CD4-positive, alpha-beta T cell treated with Interferon gamma for 1 hour (primary cell): ENCODE results near the gene SNRPF.
"Not testable (repeated sequence)": the region's sequence is repeated elsewhere in the genome, so short reads cannot be mapped to it uniquely, and the experiment has no call there.

ENCODE experiments used
- DNase-seq: peaks from one replicate; pipeline ENCODE4 v3.0.0-alpha.2; 2020

Gene SNRPF

GRCh38 chr12:95858451-95859343 lies at the start of gene SNRPF:
SNRPF (plus strand) TSS chr12:95858952; CDS start chr12:95859074, 122 bp downstream.
- DNase-seq = peak; percentile 94

DNA sequence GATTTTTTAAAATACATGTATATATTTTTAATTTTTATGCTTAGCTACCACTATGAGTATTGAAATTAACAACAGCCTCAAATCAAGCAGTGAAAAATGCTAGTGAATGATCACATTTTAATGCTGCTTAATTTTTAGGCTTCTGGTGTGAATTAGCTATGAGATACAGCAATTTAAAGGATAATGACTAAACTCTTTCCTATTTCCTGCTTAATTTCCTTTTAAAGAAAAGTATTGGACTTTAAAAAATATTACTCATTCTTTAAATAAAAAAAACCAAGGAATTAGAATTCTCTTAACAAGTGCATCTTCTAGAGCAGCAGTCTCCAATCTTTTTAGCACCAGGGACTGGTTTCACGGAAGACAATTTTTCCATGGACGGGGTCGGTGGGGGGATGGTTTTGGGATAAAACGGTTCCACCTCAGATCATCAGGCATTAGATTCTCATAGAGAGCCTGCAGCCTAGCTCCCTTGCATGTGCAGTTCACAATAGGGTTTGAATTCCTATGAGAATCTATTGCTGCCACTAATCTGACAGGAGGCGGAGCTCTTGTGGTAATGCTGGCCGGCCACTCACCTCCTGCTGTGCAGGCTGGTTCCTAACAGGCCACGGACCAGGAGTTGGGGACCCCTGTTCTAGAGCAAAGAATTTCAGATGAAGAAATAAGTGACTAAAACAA lies 49.6 kb upstream of the SNRPF start:
- no peak for DNase-seq

DNA sequence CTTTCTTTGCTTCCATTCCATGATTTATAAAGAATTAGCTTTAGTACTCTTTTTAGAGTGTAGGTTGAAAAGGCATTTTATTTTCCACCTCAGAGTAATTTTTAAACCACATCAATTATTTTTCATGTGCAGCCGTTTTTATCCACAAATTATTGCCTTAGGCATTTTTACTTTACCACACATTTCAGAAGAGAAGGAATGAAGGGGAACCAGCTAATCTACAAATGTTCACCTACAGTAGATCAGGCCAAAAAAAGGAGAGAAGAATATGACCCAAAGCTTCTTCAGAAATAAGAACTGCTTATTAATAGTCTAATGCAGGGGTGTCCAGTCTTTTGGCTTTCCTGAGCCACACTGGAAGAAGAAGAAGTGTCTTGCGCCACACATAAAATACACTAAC lies 48.3 kb upstream of the SNRPF start:
- DNase-seq = no peak

GRCh38 chr12:95812155-95812554 lies 46.6 kb upstream of the SNRPF start:
- DNase-seq = not testable (repeated sequence)

DNA sequence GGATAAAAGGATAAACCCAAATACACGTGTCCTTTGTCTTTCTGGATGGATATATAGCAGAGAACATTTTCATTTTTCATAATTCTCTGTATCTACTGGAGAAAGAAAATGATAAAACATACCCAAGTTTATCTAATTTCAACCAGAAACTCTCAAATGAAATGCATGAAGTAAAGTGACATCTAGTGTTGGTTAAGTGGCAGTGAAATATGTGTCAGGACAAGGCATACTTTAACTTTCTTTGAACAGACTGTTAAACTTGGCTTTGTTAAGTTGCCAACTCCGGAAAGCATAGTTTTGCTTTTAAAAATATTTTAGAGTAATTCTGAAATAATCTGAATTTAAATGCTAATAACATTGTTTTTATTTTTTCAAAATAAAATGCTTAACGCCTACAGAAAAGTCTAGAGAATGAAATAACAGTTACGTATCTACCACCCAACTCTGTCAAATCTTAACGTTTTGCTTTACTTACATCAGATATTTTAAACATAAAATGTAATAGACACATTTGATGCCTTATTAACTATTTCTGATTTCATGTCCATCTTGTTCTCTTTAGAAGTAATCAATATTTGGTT lies 43.0 kb upstream of the SNRPF start:
- no peak for DNase-seq

- no peak for DNase-seq
Measured at GRCh38 chr12:95820096-95820703, 38.6 kb upstream of the SNRPF start.

- no peak for DNase-seq
Measured at GRCh38 chr12:95829395-95829794, 29.4 kb upstream of the SNRPF start.

DNA sequence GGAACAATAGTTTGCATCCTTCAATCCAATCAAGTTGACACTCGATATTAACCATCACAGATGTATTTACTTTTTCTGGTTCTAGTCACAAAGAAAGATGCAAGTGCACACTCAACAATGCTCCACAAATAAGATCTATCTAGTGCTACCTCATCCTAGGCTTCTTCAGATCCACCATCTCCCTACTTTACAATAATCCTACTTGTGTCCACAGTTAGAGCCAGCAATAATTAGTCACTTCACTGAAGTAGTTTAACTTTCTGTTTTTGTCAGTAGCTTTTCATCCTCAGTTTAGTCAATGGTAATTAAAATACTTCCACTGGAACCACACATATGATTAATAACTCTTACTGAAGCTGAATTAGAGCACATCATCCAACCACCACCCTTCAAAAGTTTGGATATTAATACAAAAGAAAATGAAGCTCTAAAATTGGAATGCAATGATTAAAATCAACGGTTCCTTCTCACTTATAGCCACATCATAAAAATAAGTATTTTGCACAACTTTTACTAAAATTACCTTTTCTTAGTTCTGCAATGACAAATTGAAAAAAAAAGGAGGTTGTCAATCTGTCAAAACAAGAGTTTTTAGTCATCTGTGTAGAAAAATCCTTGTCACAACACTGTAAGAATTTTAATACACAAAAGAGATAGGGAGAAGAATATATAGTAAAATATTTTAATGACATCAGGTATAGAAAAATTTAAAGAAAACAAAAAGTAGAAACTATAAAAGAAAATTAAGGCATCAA lies 28.2 kb upstream of the SNRPF start:
- DNase-seq = no peak

- DNase-seq = no peak
Measured at GRCh38 chr12:95834572-95834971, 24.2 kb upstream of the SNRPF start.

- DNase-seq = no peak
Measured at GRCh38 chr12:95836185-95836609, 22.6 kb upstream of the SNRPF start.

GRCh38 chr12:95836630-95837239 lies 22.0 kb upstream of the SNRPF start:
- DNase-seq = no peak

- DNase-seq = no peak
Measured at GRCh38 chr12:95837240-95838038, 21.3 kb upstream of the SNRPF start.

DNA sequence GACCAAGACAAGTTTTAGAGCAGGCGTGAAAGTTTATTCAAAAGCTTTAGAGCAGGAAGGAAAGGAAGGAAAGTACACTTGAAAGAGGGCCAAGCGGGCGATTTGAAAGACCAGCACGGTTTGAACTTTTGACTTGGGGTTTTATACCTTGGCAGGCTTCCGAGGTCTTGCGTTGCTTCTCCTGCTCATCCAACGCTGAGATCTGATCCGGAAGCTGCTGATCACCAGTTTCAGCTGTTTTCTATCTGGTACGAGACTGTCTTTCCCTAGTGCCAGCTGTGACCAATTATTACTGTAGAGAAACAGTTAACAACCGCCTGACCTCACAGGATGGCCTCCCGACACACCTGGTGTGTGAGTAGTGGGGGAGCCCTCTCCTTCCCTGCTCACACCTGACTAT lies 20.6 kb upstream of the SNRPF start:
- no peak for DNase-seq

DNA sequence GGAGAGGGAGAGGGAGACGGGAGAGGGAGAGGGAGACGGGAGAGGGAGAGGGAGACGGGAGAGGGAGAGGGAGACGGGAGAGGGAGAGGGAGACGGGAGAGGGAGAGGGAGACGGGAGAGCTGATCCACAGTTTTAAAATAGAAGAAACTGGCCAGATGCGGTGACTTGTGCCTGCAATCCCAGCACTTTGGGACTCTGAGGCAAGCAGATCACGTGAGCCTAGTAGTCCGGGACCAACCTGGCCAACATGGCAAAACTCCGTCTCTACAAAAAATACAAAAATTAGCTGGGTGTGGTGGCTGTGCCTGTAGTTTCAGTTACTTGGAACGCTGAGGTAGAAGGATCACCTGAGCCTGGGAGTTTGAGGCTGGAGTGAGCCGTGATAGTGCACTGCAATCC lies 16.3 kb upstream of the SNRPF start:
- not testable (repeated sequence) for DNase-seq

DNA sequence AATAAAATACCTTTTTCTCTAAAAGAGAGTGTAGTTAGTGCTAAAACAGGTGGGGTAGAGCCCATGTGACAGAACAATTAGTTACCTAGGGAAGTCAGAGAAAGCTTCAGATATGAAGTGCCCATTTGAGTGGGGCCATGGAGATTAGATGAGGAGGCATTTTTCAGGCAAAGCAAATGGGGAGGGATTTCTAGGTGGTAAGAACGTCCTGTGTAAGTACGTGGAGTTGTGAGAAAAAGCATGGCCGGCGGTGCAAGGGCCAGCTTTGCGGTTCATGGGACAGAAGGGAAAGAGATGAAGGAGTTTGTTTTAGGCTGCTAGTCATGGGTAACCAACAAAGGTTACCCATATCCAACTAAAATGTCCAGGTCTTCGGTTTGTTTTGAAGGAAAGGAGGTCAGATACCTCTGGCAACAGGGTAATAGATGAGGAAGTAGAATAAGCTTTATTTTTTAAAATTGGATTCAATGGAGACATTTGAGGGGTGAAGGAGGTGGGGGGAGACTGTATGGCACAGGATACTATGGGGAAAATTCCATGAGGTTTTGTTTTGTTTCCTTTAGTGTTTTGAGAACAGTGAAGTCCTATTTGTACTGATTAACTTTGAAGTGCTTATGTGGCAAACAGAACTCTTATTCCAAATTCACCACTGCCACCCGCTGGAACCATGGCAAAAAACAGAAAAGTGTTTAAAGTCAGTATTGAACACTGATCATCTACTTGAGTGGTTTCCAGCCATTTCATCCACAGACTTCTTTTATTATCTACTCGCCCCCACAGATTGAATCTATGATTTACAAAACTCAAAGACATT lies 10.0 kb upstream of the SNRPF start:
- DNase-seq = no peak

GRCh38 chr12:95851606-95852005 lies 7.1 kb upstream of the SNRPF start:
- no peak for DNase-seq

GRCh38 chr12:95852133-95852532 lies 6.6 kb upstream of the SNRPF start:
- no peak for DNase-seq

DNA sequence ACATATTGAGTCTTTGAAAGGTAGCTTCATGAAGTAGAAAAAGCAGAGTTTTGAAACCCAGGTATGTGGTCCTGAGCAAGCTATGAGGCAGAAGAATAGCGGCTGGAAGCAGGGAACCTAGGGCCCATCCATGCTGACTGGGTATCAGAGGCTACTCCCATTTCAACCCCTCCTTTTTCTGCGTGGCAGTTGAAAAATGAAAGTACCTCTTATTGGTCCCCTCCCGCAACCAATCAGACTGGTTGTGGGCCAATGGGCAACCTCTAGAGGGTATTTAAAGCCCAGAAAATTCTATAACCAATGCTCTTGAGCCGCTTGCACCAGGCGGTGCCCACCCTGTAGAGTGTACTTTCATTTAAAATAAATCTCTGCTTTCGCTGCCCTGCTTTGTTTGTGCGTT lies 1.6 kb upstream of the SNRPF start:
- DNase-seq = no peak

GRCh38 chr12:95857799-95858198 lies 953 bp upstream of the SNRPF start:
- no peak for DNase-seq

- DNase-seq = no peak
Measured at GRCh38 chr12:95859344-95859816, 628 bp downstream of the SNRPF start.
